H9 (cell line): ENCODE results near the gene SNAP47. TPM values are rescaled to one million over a fixed set of nuclear protein-coding genes. Genes with fewer than 3 reads are reported as not detected.

Source experiments
- DNase-seq: peaks from one replicate; pipeline ENCODE4 v3.0.0-alpha.2; 2017
- H2AFZ ChIP-seq: one replicate; pipeline ENCODE4 v1.6.1; 2013; ENCODE audit warnings: mild to moderate bottlenecking, low read length, control low read depth, moderate library complexity
- H2AK5ac ChIP-seq: 2 replicates; pipeline ENCODE4 v1.6.1; 2013; ENCODE audit warnings: low read length, control low read depth, mixed read lengths; ENCODE audit not compliant: insufficient read length
- H2BK120ac ChIP-seq: one replicate; pipeline ENCODE4 v1.6.1; 2013; ENCODE audit warnings: low read depth, mild to moderate bottlenecking, low read length, control low read depth, inconsistent platforms; ENCODE audit not compliant: poor library complexity, severe bottlenecking
- H2BK12ac ChIP-seq: 2 replicates; pipeline ENCODE4 v1.6.1; 2013; ENCODE audit warnings: low read length, control low read depth, mixed read lengths, low read depth; ENCODE audit not compliant: insufficient read length
- H2BK15ac ChIP-seq: 2 replicates; pipeline ENCODE4 v1.6.1; 2013; ENCODE audit warnings: low read depth, low read length, control low read depth
- H2BK20ac ChIP-seq: one replicate; pipeline ENCODE4 v1.6.1; 2013; ENCODE audit warnings: low read depth, mild to moderate bottlenecking, low read length, control low read depth, inconsistent platforms; ENCODE audit not compliant: poor library complexity, severe bottlenecking
- H2BK5ac ChIP-seq: 2 replicates; pipeline ENCODE4 v1.6.1; 2013; ENCODE audit warnings: low read length, control low read depth, mixed read lengths; ENCODE audit not compliant: insufficient read length
- H3K14ac ChIP-seq: 2 replicates; pipeline ENCODE4 v1.6.1; 2013; ENCODE audit warnings: low read length, control low read depth; ENCODE audit not compliant: insufficient read depth
- H3K18ac ChIP-seq: 2 replicates; pipeline ENCODE4 v1.6.1; 2013; ENCODE audit warnings: low read depth, mild to moderate bottlenecking, mixed read lengths, low read length, control low read depth; ENCODE audit not compliant: insufficient read length
- H3K23ac ChIP-seq: 2 replicates; pipeline ENCODE4 v1.6.1; 2013; ENCODE audit warnings: low read length, control low read depth, mixed read lengths, low read depth; ENCODE audit not compliant: insufficient read length
- H3K23me2 ChIP-seq: 2 replicates; pipeline ENCODE4 v1.6.1; 2013; ENCODE audit warnings: low read depth, mild to moderate bottlenecking, mixed read lengths, low read length, control low read depth; ENCODE audit not compliant: insufficient read length, poor library complexity, severe bottlenecking
- H3K27ac ChIP-seq: 2 replicates; pipeline ENCODE4 v1.5.1; 2013; ENCODE audit warnings: low read length, control low read depth, mixed read lengths, low read depth; ENCODE audit not compliant: insufficient read length
- H3K27me3 ChIP-seq: 2 replicates; pipeline ENCODE4 v1.6.1; 2013; ENCODE audit warnings: low read length, control low read depth, inconsistent platforms; ENCODE audit not compliant: insufficient read depth
- H3K4ac ChIP-seq: 2 replicates; pipeline ENCODE4 v1.6.1; 2013; ENCODE audit warnings: low read depth, mild to moderate bottlenecking, control low read depth, inconsistent platforms, low read length, moderate library complexity
- H3K4me1 ChIP-seq: 2 replicates; pipeline ENCODE4 v1.6.1; 2013; ENCODE audit warnings: low read length, control low read depth, inconsistent platforms; ENCODE audit not compliant: insufficient read depth
- H3K4me2 ChIP-seq: 2 replicates; pipeline ENCODE4 v1.6.1; 2013; ENCODE audit warnings: low read length, control low read depth, mixed read lengths; ENCODE audit not compliant: insufficient read length, insufficient read depth
- H3K56ac ChIP-seq: 2 replicates; pipeline ENCODE4 v1.6.1; 2013; ENCODE audit warnings: low read depth, mild to moderate bottlenecking, mixed read lengths, low read length, control low read depth; ENCODE audit not compliant: insufficient read length
- H3K79me1 ChIP-seq: 2 replicates; pipeline ENCODE4 v1.6.1; 2013; ENCODE audit warnings: low read depth, mild to moderate bottlenecking, moderate library complexity, low read length, control low read depth, inconsistent platforms; ENCODE audit not compliant: insufficient read depth, poor library complexity, severe bottlenecking
- H3K79me2 ChIP-seq: 2 replicates; pipeline ENCODE4 v1.6.1; 2013; ENCODE audit warnings: low read length, control low read depth, inconsistent platforms; ENCODE audit not compliant: insufficient read depth
- H3K9ac ChIP-seq: 2 replicates; pipeline ENCODE4 v1.6.1; 2013; ENCODE audit warnings: low read length, control low read depth, mixed read lengths; ENCODE audit not compliant: insufficient read length; ENCODE audit errors: extremely low read depth
- H3K9me3 ChIP-seq: one replicate; pipeline ENCODE4 v1.6.1; 2013; ENCODE audit warnings: low read depth, low read length, inconsistent platforms; ENCODE audit not compliant: control insufficient read depth
- H3T11ph ChIP-seq: one replicate; pipeline ENCODE4 v1.6.1; 2013; ENCODE audit warnings: mild to moderate bottlenecking, low read length, control low read depth, inconsistent platforms
- H4K20me1 ChIP-seq: one replicate; pipeline ENCODE4 v1.6.1; 2013; ENCODE audit not compliant: control insufficient read depth, insufficient read length, insufficient read depth
- H4K5ac ChIP-seq: 2 replicates; pipeline ENCODE4 v1.6.1; 2013; ENCODE audit warnings: low read depth, mild to moderate bottlenecking, mixed read lengths, low read length, control low read depth; ENCODE audit not compliant: insufficient read length
- H4K8ac ChIP-seq: replicated peaks from 2 replicates; pipeline ENCODE4 v1.6.1; 2013; ENCODE audit warnings: low read length, control low read depth, mixed read lengths, low read depth; ENCODE audit not compliant: insufficient read length
- H4K91ac ChIP-seq: 2 replicates; pipeline ENCODE4 v1.6.1; 2013; ENCODE audit warnings: low read depth, mild to moderate bottlenecking, moderate library complexity, mixed read lengths, low read length, control low read depth; ENCODE audit not compliant: insufficient read length
- H3K27ac Mint-ChIP-seq, 3 experiments: 2 replicates in 2 of 3; 3 replicates in 1 of 3; pipeline ENCODE4 v1.8.0; 2020 to 2021; ENCODE audit warnings: mixed read lengths in 3 of 3, mild to moderate bottlenecking in 1 of 3, moderate library complexity in 1 of 3
- H3K27me3 Mint-ChIP-seq: 2 replicates; pipeline ENCODE4 v1.8.0; 2021; ENCODE audit warnings: low read depth, mild to moderate bottlenecking, moderate library complexity, mixed read lengths
- H3K36me3 Mint-ChIP-seq, 3 experiments: 2 replicates in 2 of 3; 3 replicates in 1 of 3; pipeline ENCODE4 v1.8.0; 2020 to 2021; ENCODE audit warnings: low read depth in 3 of 3, mixed read lengths in 3 of 3; ENCODE audit not compliant: insufficient read depth in 1 of 3
- H3K4me1 Mint-ChIP-seq, 2 experiments: 2 replicates each; pipeline ENCODE4 v1.8.0; 2020; ENCODE audit warnings: mixed read lengths in 2 of 2
- H3K4me3 Mint-ChIP-seq, 2 experiments: 2 replicates in 1 of 2; 3 replicates in 1 of 2; pipeline ENCODE4 v1.8.0; 2020 to 2021; ENCODE audit warnings: mild to moderate bottlenecking in 2 of 2, mixed read lengths in 2 of 2, moderate library complexity in 1 of 2
- H3K9me3 Mint-ChIP-seq, 2 experiments: 2 replicates in 1 of 2; 3 replicates in 1 of 2; pipeline ENCODE4 v1.8.0; 2020; ENCODE audit warnings: mild to moderate bottlenecking in 2 of 2, mixed read lengths in 2 of 2, moderate library complexity in 1 of 2
- CTCF ChIP-seq: fragments of 200-600 bp; sonication (generic); conservative IDR thresholded peaks from 3 replicates; pipeline ENCODE4 v1.8.0; 2021; ENCODE audit warnings: antibody characterized with exemption, mild to moderate bottlenecking
- WGBS: extraction: QIAGEN DNeasy Blood & Tissue Kit; methylation state at CpG from one replicate; pipeline ENCODE4 v1.1.7; 2013; ENCODE audit warnings: missing lambda C conversion rate, low lambda C conversion rate, mixed read lengths; ENCODE audit not compliant: insufficient read length; ENCODE audit errors: extremely low coverage; 5-methylcytosine and 5-hydroxymethylcytosine counted together
- total RNA-seq: library from RNA; stranded (reverse); gene quantifications from 2 replicates; pipeline ENCODE4 v1.2.1, GENCODE V29; 2021

SNAP47 gene
- total RNA-seq, 1 experiment from 2014 or later, result 44.1 TPM

GRCh38 chr1:227731241-227731677 is 4.0 kb upstream of the SNAP47 start:
- Mint-ChIP-seq H3K4me1 (peaks cover 24 to 36% of the 10 kb centered on the region in 2 experiments), H3K9me3 (no peaks in the 10 kb centered on the region), H3K27ac (no peak overlapping the region), H3K27me3 (peaks cover 11% of the 10 kb centered on the region), H3K4me3 (no peak overlapping the region), H3K36me3 (peaks cover 2 to 20% (median 17%) of the 10 kb centered on the region in 3 experiments; a peak in 6 of 7 replicates)
- peaks cover 5% of the 10 kb centered on the region; the same call in 1 of the 2 replicates for H3K4me1 ChIP-seq
- H2BK120ac ChIP-seq, result no peak overlapping the region
- H4K91ac ChIP-seq, result no peak overlapping the region
- H2AFZ ChIP-seq, result no peak overlapping the region
- H3K79me1 ChIP-seq, result no peaks in the 10 kb centered on the region
- no peak overlapping the region for H3K14ac ChIP-seq
- DNase-seq, result no peak
- H4K8ac ChIP-seq, result no peak overlapping the region
- no peak overlapping the region for H3K23ac ChIP-seq
- H2AK5ac ChIP-seq, result no peak overlapping the region
- no CpG with 5 or more reads among the region's 11 CpGs for WGBS
- H3K9me3 ChIP-seq, result no peaks in the 10 kb centered on the region
- H2BK5ac ChIP-seq, result no peak overlapping the region
- H2BK12ac ChIP-seq, result no peak overlapping the region
- no peak overlapping the region for H3K9ac ChIP-seq
- TF ChIP-seq CTCF, result no peak
- H3K4me2 ChIP-seq, result no peak overlapping the region
- no peak overlapping the region for H2BK20ac ChIP-seq
- peaks cover 8% of the 10 kb centered on the region for H4K20me1 ChIP-seq
- no peak overlapping the region for H3K4ac ChIP-seq
- H3K18ac ChIP-seq, result no peak overlapping the region
- no peak overlapping the region for H3T11ph ChIP-seq
- H3K56ac ChIP-seq, result no peak overlapping the region
- H3K27me3 ChIP-seq, result no peaks in the 10 kb centered on the region
- no peak overlapping the region for H2BK15ac ChIP-seq
- peaks cover 23% of the 10 kb centered on the region for H3K23me2 ChIP-seq
- H3K27ac ChIP-seq, result no peak overlapping the region
- H4K5ac ChIP-seq, result no peak overlapping the region
- H3K79me2 ChIP-seq, result peaks cover 4% of the 10 kb centered on the region; the same call in 1 of the 2 replicates
